Ovary (tissue), 9 donors: ENCODE data around the gene JAKMIP3. TPM values are rescaled to one million over a fixed set of nuclear protein-coding genes. Genes with fewer than 3 reads are reported as not detected.

ENCODE experiments used
- DNase-seq, 5 donors: peaks; one replicate each; pipeline ENCODE4 v3.0.0-alpha.2; 2019 to 2020
- H3K27ac ChIP-seq, 2 donors: fragments of 200-600 bp; one replicate each; pipeline versions ENCODE4 v1.5.1 to v1.8.0; 2019 to 2022
- H3K27me3 ChIP-seq: fragments of 200-600 bp; one replicate; pipeline ENCODE4 v1.8.0; 2022
- H3K36me3 ChIP-seq: fragments of 200-600 bp; sonication (generic); one replicate; pipeline ENCODE4 v1.5.1; 2019
- H3K4me1 ChIP-seq: one replicate; pipeline ENCODE4 v1.8.1; 2013; ENCODE audit warnings: mild to moderate bottlenecking, moderate library complexity; ENCODE audit not compliant: insufficient read depth
- H3K4me3 ChIP-seq: fragments of 200-600 bp; sonication (generic); one replicate; pipeline ENCODE4 v1.5.1; 2017
- H3K9me3 ChIP-seq, 2 donors: fragments of 200-600 bp in 1 of 2; sonication (generic) in 1 of 2; one replicate each; pipeline versions ENCODE4 v1.5.1 to v1.8.1; 2013 to 2019; ENCODE audit warnings: mild to moderate bottlenecking in 1 of 2, moderate library complexity in 1 of 2
- CTCF ChIP-seq, 3 donors: fragments of 450-650 bp in 2 of 3; fragments of 200-600 bp in 1 of 3; IDR thresholded peaks; one replicate each; pipeline versions ENCODE4 v1.5.1 to v1.8.0; 2016 to 2022; ENCODE audit warnings: antibody characterized with exemption in 3 of 3, mild to moderate bottlenecking in 1 of 3
- EP300 ChIP-seq: sonication (generic); formaldehyde crosslinking; IDR thresholded peaks from one replicate; pipeline ENCODE4 v1.6.1; 2017; ENCODE audit warnings: antibody characterized with exemption
- POLR2A ChIP-seq: fragments of 450-650 bp; IDR thresholded peaks from one replicate; pipeline ENCODE4 v1.6.1; 2017; ENCODE audit warnings: antibody characterized with exemption, mild to moderate bottlenecking, moderate library complexity
- WGBS, 3 donors: extraction: QIAGEN DNeasy Blood & Tissue Kit in 1 of 3; methylation state at CpG; one replicate each; pipeline versions ENCODE4 v1.1.5 to v1.1.7; 2013 to 2017; 5-methylcytosine and 5-hydroxymethylcytosine counted together
- intact Hi-C, 4 donors: fragments of 100-400 bp; cut with DNase I; formaldehyde crosslinking; loops; one replicate each; pipeline versions ENCODE4 v1.11.0 to v1.15.1; 2022 to 2023
- polyA plus RNA-seq, 2 donors: library from polyadenylated mRNA; stranded (reverse); fragments of 200-250 nt in 1 of 2; fragments of 350-450 nt in 1 of 2; fragmentation: Illumina TruSeq in 1 of 2; extraction: RNeasy Lipid Tissue Mini Kit (QIAGEN cat#74804) in 1 of 2; gene quantifications; one replicate each; pipeline ENCODE4 v1.2.3, GENCODE V29; 2013 to 2014
- total RNA-seq, 7 donors: library from RNA; depleted of rRNA in 2 of 7; stranded (reverse); fragments of >200 nt in 2 of 7; fragmentation: NEBNext Ultra II Directional in 3 of 7; extraction: Animal tissue kit (Norgen Biotek cat#: 25700) in 3 of 7; gene quantifications; one replicate each; pipeline versions ENCODE4 v1.1.0 to v1.2.4, GENCODE V29; 2016 to 2023
- donor health status: DM: no; HTN: no; CAD: no; lungs with moderate emphysema.
- donor health status: DM: no; HTN: no; CAD: no.
- donor health status: Bipolar disorder and iron deficiency.
- donor health status: DM: yes; HTN: yes; CAD: no.
- donor health status: DM: no; HTN: no; CAD: no.
- donor health status: DM: yes; HTN: yes; CAD: no.

Gene JAKMIP3
- total and polyA plus RNA-seq, 9 donors = 0.48 to 2.5 (median 1.5) TPM

GRCh38 chr10:132020456-132020855 lies 45.3 kb upstream of the JAKMIP3 start:
- DNase-seq = no peak
- Histone ChIP-seq H3K4me1 (peaks cover 2% of the 10 kb centered on the region), H3K27ac (no peak overlapping the region), H3K4me3 (no peak overlapping the region), H3K27me3 (no peaks in the 10 kb centered on the region), H3K36me3 (no peaks in the 10 kb centered on the region), H3K9me3 (no peaks in the 10 kb centered on the region)
- TF ChIP-seq POLR2A = no peak
- TF ChIP-seq CTCF (IDR thresholded peaks at IDR 0.05) = no peak
- TF ChIP-seq EP300 = no peak
- 77 to 82% (median 80%) methylated on average over 13 of the region's 13 CpGs for WGBS, 3 donors
- intact Hi-C loops = loop anchor here in 3 of 4 donors (2.0 to 5.0 kb wide), 3 partner anchors 133 to 138 kb away; no protein-coding TSS in a partner anchor

GRCh38 chr10:132021046-132021445 lies 44.7 kb upstream of the JAKMIP3 start:
- H3K27me3 ChIP-seq = no peaks in the 10 kb centered on the region
- H3K4me1 ChIP-seq = peaks cover 2% of the 10 kb centered on the region
- no peak overlapping the region for H3K4me3 ChIP-seq
- intact Hi-C loops = loop anchor here in 3 of 4 donors (2.0 to 5.0 kb wide), 3 partner anchors 134 to 139 kb away; no protein-coding TSS in a partner anchor
- WGBS, 3 donors = 90 to 93% (median 90%) methylated on average over 24 of the region's 24 CpGs
- DNase-seq = no peak
- no peak overlapping the region for H3K27ac ChIP-seq
- no peaks in the 10 kb centered on the region for H3K36me3 ChIP-seq
- no peaks in the 10 kb centered on the region for H3K9me3 ChIP-seq
- no peak for TF ChIP-seq EP300
- no peak for TF ChIP-seq CTCF (IDR thresholded peaks at IDR 0.05)
- TF ChIP-seq POLR2A = no peak

GRCh38 chr10:132021504-132022143 lies 44.1 kb upstream of the JAKMIP3 start:
- DNase-seq = no peak
- Histone ChIP-seq H3K36me3 (no peaks in the 10 kb centered on the region), H3K9me3 (no peaks in the 10 kb centered on the region), H3K27me3 (no peaks in the 10 kb centered on the region), H3K4me3 (no peak overlapping the region), H3K4me1 (peaks cover 2% of the 10 kb centered on the region), H3K27ac (no peak overlapping the region)
- intact Hi-C loops = loop anchor here (2.0 to 5.0 kb wide), 3 partner anchors 134 to 139 kb away; no protein-coding TSS in a partner anchor
- WGBS, 3 donors = 83 to 90% (median 83%) methylated on average over 16 of the region's 16 CpGs
- TF ChIP-seq EP300 (no peak), POLR2A (no peak), CTCF (IDR thresholded peaks at IDR 0.05) (no peak)

DNA sequence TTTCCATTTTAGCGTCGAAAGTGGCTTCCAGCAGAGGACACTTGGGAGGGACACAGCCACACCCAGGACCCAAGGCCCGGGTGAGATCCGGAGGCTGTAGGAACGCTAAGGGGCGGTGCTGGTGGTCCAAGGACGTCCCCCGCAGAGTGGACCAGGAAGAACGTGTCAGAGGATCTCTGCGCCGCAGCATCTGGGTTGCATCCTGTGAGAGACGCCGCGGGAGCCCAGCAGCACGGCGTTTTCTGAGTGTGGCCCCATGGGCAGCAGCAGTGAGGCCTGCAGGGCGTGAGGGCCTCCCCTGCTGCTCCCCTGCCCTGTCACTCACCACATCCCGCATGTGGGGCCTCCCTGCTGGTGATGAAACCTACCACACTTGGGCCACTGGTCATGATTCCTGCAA lies 43.5 kb upstream of the JAKMIP3 start:
- intact Hi-C loops = loop anchor here in 3 of 4 donors (2.0 to 5.0 kb wide), 3 partner anchors 135 to 140 kb away; no protein-coding TSS in a partner anchor
- no peaks in the 10 kb centered on the region for H3K27me3 ChIP-seq
- no peaks in the 10 kb centered on the region for H3K36me3 ChIP-seq
- peaks cover 2% of the 10 kb centered on the region for H3K4me1 ChIP-seq
- H3K4me3 ChIP-seq = no peak overlapping the region
- DNase-seq = no peak
- TF ChIP-seq CTCF (IDR thresholded peaks at IDR 0.05) = no peak
- no peak for TF ChIP-seq POLR2A
- TF ChIP-seq EP300 = no peak
- WGBS, 3 donors = 85 to 92% (median 85%) methylated on average over 18 of the region's 18 CpGs
- H3K27ac ChIP-seq = no peak overlapping the region
- H3K9me3 ChIP-seq = no peaks in the 10 kb centered on the region
